Amniotic epithelial cell (primary cell): ENCODE data around the gene NINJ1.
A peak's percentile ranks its signal among the peaks of the same experiment; 100 is the strongest.

ENCODE experiments used
- DNase-seq: peaks from one replicate; pipeline ENCODE4 v3.0.0-alpha.2; 2010; ENCODE audit warnings: low read depth

Gene NINJ1

GRCh38 chr9:93134015-93134739 is at the start of gene NINJ1:
Gene NINJ1, minus strand, starts transcription at chr9:93134251. Its CDS starts 34 bp downstream, at chr9:93134217.
- DNase-seq = peak; percentile 69

GRCh38 chr9:93183131-93183662 is 49.1 kb upstream of the NINJ1 start:
- DNase-seq = no peak

GRCh38 chr9:93182572-93182971 is 48.5 kb upstream of the NINJ1 start:
- DNase-seq = no peak

GRCh38 chr9:93181672-93182435 is 47.8 kb upstream of the NINJ1 start:
- no peak for DNase-seq

GRCh38 chr9:93180938-93181337 is 46.9 kb upstream of the NINJ1 start:
- DNase-seq = no peak

- no peak for DNase-seq
Observed at GRCh38 chr9:93178851-93179786, 45.1 kb upstream of the NINJ1 start.

- DNase-seq = no peak
Observed at GRCh38 chr9:93177676-93178075, 43.6 kb upstream of the NINJ1 start.

GRCh38 chr9:93174976-93175375 is 40.9 kb upstream of the NINJ1 start:
- DNase-seq = no peak

GRCh38 chr9:93173365-93174051 is 39.5 kb upstream of the NINJ1 start:
- no peak for DNase-seq

GRCh38 chr9:93172666-93173364 is 38.8 kb upstream of the NINJ1 start:
- DNase-seq = no peak

GRCh38 chr9:93171261-93171990 is 37.4 kb upstream of the NINJ1 start:
- DNase-seq = no peak

- DNase-seq = no peak
Observed at GRCh38 chr9:93170571-93170970, 36.5 kb upstream of the NINJ1 start.

- no peak for DNase-seq
Observed at GRCh38 chr9:93169444-93169843, 35.4 kb upstream of the NINJ1 start.

GRCh38 chr9:93168581-93168980 is 34.5 kb upstream of the NINJ1 start:
- DNase-seq = no peak

GRCh38 chr9:93167838-93168237 is 33.8 kb upstream of the NINJ1 start:
- DNase-seq = no peak

GRCh38 chr9:93167185-93167584 is 33.1 kb upstream of the NINJ1 start:
- DNase-seq = no peak

GRCh38 chr9:93166699-93167098 is 32.6 kb upstream of the NINJ1 start:
- no peak for DNase-seq

- DNase-seq = no peak
Observed at GRCh38 chr9:93164085-93164484, 30.0 kb upstream of the NINJ1 start.

GRCh38 chr9:93161786-93162562 is 27.9 kb upstream of the NINJ1 start:
- no peak for DNase-seq
